Myocyte (in vitro differentiated cells): ENCODE results near the gene GALNT15. TPM values are rescaled to one million over a fixed set of nuclear protein-coding genes. Genes with fewer than 3 reads are reported as not detected.

Experiments
- DNase-seq: peaks from one replicate; pipeline ENCODE4 v3.0.0-alpha.2; 2012; ENCODE audit warnings: low read depth
- total RNA-seq: library from RNA; depleted of rRNA; stranded (reverse); fragments of >200 nt; gene quantifications from 2 replicates; pipeline ENCODE4 v1.2.3, GENCODE V29; 2014

Gene GALNT15
- total RNA-seq, 1 donor from 2014 or later = 0.91 TPM

GRCh38 chr3:16280671-16281070 lies 106.2 kb downstream of the GALNT15 start:
- no peak for DNase-seq

Other genes starting within 250 kb of the GALNT15 start
- gene DPH3, start 90.3 kb downstream of the GALNT15 start, total RNA-seq = 27.3 and 29.9 TPM in 2 replicates
- gene OXNAD1, start 90.5 kb downstream of the GALNT15 start, total RNA-seq = 9.3 and 12.9 TPM in 2 replicates